GM10266 (cell line): Measurements from ENCODE around the gene OASL.

Experiments
- DNase-seq: peaks from one replicate; pipeline ENCODE4 v3.0.0; 2012; ENCODE audit errors: extremely low spot score
- TF ChIP-seq, protein P1 (sequence below): IDR thresholded peaks from 2 replicates; pipeline ENCODE4 v1.5.1; 2012; ENCODE audit warnings: mild to moderate bottlenecking, low read depth; ENCODE audit not compliant: control insufficient read depth, insufficient read depth; ENCODE audit errors: missing control alignments

Gene OASL

GRCh38 chr12:120988234-120988633 is 50.8 kb downstream of the OASL start:
- TF ChIP-seq, protein P1, sequence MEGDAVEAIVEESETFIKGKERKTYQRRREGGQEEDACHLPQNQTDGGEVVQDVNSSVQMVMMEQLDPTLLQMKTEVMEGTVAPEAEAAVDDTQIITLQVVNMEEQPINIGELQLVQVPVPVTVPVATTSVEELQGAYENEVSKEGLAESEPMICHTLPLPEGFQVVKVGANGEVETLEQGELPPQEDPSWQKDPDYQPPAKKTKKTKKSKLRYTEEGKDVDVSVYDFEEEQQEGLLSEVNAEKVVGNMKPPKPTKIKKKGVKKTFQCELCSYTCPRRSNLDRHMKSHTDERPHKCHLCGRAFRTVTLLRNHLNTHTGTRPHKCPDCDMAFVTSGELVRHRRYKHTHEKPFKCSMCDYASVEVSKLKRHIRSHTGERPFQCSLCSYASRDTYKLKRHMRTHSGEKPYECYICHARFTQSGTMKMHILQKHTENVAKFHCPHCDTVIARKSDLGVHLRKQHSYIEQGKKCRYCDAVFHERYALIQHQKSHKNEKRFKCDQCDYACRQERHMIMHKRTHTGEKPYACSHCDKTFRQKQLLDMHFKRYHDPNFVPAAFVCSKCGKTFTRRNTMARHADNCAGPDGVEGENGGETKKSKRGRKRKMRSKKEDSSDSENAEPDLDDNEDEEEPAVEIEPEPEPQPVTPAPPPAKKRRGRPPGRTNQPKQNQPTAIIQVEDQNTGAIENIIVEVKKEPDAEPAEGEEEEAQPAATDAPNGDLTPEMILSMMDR: no peak

GRCh38 chr12:120984351-120984898 is 54.6 kb downstream of the OASL start:
- TF ChIP-seq, protein P1: no peak
- no peak for DNase-seq

More at GRCh38 chr12:120988234-120988633, 50.8 kb downstream of the OASL start:
- DNase-seq: no peak

- no peak for DNase-seq
- TF ChIP-seq, protein P1: no peak
Observed at GRCh38 chr12:120983759-120984158, 55.3 kb downstream of the OASL start.

DNA sequence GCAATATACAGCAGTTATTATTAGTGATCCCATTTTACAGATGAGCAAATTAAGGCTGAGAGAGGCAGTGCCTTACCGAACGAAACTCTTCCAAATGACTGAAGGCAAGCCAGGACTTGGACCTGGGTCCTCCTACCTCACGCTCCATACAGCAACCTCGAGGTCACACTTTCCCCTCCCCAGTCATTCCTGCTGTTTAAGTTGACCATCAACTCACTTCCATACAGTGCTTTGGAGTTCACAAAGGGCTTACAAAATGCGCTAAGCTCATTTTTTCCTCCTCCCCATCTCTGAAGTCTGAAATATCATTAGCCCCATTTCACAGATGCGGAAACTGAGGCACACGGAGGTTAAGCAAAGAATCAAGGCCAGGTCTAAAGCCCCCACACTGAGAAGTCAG is 56.4 kb downstream of the OASL start:
- no peak for DNase-seq
- TF ChIP-seq, protein P1: no peak

DNA sequence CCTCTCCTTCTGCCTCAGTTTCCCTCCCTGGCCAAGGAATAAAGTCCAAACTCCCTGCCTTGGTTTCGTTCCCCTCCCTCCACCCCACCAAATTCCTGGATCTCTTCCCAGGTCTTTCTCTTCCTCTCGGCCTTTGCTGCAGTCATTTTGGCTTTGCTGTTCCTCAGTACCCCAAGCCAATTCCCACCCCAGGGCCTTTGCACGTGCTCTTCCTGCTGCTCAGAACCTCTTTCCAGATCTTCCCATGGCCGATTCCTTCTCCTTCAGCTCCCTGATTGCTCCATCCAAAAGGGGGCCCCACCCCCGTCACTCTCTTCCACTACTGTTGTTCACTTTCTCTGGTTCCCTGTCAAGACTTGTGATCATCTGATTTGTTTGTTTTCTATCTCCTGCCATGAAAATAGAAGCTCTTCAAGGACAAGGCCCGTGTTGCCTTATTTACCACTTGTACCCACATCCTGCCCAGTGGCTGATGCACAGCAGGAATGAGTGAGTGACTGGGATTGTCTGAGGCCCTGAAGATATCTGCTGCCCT is 57.6 kb downstream of the OASL start:
- TF ChIP-seq, protein P1: no peak
- DNase-seq: no peak

DNA sequence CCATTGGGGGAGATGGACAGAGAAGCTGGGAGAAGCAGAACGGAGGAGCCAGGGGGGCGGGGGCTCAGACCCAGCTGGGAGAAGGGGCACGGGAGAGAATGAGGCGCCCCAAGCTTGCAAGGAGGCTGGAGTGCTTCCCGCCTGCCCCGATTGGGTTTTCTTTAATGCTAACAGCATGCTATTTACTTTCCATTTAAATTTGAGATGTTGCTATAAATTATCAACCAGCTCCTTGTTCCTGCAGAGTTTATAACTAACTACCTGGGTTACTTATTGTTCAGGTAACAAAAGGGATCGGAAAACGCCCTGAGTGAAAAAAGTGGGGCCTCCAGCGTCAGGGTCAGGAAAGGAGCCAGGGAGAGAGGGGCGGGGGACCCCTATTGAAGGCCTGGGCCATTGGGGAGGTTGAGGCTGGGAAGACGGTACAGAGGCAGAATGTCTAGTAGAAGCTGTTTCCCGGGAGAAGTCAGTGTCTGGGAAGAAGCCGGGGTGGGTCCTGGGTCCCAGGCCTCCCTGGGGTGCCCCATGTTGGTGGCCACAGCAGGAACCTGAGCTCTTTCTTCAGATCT is 58.2 kb downstream of the OASL start:
- TF ChIP-seq, protein P1: no peak
- no peak for DNase-seq
